GM19240 (cell line): Measurements from ENCODE around the gene PSMG3.

ENCODE experiments used
- DNase-seq: peaks from one replicate; pipeline ENCODE4 v3.0.0; 2011; ENCODE audit warnings: low spot score; ENCODE audit not compliant: insufficient read length

PSMG3 gene

DNA sequence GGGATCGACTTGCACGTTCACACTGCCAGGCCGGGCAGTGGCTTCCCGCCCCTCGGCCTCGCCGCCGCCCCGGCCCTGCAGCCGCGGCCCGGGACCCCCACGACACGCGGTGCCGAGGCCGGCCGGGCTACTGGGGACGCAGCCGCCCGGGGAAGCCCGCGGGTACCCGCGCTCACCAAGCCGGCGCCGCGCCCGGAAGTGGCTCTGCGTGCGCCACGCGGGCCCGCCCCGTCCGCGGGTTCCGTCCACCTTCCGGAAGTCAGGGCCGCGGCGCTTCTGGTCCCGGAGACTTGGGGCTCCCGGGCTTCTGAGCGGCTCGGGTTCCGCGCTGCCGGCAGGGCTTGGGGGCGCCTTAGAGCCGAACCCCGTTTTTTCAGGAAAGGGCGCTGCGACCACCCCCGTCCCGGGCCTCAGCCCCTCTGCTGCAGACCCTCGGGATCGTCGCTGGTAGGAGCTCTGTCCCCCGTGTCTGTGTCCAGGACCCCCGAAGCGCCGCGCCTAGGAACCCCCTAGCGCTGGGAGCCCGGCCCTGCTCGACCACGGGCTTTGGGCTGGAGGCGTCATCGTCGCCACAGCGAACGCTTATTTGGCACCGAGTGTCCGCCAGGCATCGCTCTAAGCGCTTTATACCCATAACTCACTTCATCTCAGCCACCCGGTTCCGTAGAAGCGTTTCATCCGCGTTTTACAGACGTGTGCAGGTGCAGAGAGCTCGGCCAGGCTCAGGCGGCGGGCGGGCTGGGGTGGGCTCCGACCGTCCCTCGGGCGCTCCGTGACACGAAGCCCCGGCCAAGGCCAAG, at the start of gene PSMG3:
PSMG3 (minus strand) TSS at position 200 of the 800 bp plus-strand sequence. CDS start 693 bp downstream, outside the sequence.
- DNase-seq: peak; percentile 98

- no peak for DNase-seq
These were observed 48.6 kb upstream of the PSMG3 start for GRCh38 chr7:1618475-1618874.

DNA sequence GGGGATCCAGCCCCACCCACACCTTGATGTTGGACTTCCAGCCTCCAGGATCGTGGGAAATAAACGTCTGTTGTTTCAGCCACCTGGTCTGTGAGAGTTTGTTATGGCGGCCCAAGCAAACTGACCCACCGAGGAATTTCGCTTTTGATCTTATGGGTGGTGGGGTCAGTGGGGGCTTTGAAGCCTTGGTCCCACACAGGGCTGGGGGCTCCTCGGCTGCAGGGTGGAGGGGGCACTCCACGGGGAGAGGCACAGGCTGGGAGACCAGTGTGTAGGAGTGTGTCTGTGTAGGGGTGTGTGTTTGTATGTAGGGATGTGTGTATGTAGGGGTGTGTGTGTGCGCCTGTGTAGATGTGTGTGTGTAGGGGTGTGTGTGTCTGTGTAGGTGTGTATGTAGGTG, 48.1 kb upstream of the PSMG3 start:
- no peak for DNase-seq

GRCh38 chr7:1616741-1617140, 46.9 kb upstream of the PSMG3 start:
- no peak for DNase-seq

- DNase-seq: no peak
These were observed 41.9 kb upstream of the PSMG3 start for GRCh38 chr7:1611708-1612241.

GRCh38 chr7:1610678-1611302, 41.0 kb upstream of the PSMG3 start:
- no peak for DNase-seq

DNA sequence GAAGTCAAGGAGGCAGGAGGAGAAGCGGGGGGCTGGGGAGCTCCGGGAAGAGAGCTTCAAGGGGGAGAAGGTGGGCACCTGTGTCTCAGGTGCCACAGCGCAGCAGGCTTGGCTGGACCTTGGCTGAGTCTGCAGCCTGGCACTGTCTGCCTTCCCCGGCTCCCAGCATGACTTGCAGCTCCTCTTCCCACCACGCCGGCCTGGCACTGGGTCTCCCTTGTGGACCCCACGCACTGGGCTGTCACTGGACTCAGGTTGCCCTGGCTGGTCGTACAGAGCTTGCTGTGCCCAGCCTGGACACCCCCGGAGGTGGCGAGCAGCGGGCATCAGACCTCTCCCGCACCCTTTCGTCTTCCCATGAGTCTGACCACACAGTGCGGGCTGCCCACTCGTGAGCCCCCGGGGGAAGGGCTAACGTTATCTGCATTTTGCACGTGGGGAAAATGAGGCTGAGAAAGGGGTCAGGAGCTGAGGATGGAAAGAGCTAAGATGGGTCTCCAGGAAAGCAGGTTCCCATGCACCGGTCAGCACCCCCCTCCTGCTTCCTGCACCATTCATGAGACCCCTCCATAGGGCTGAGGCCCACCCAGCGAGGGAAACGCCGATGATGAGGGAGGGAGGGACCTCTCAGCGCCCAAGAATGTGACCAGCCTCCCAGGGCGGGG, 40.3 kb upstream of the PSMG3 start:
- no peak for DNase-seq

DNA sequence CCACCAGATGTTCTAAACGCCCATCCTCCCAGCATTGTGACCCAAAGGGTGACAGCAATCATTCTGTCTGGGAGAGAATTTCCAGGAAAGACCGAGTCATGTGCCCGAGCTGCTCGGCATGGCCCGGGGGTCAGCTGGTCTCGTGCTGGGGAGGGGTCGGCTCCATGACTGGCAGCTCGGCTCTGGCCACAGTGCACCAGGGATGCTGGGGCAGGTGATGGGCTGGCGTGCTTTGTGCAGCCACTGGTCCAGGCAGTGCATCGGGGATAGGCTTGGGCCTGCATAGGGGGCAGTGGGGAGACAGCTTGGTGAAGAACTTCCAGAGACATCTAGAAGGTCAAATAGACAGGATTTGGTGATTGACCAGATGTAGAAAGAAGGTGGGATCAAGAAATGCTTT, 39.2 kb upstream of the PSMG3 start:
- no peak for DNase-seq

- no peak for DNase-seq
These were observed 38.5 kb upstream of the PSMG3 start for GRCh38 chr7:1608318-1608717.

GRCh38 chr7:1607696-1608095, 37.9 kb upstream of the PSMG3 start:
- no peak for DNase-seq

- DNase-seq: no peak
These were observed 37.2 kb upstream of the PSMG3 start for GRCh38 chr7:1607001-1607400.

GRCh38 chr7:1604383-1604782, 34.6 kb upstream of the PSMG3 start:
- no peak for DNase-seq

GRCh38 chr7:1603346-1604225, 33.8 kb upstream of the PSMG3 start:
- no peak for DNase-seq

- DNase-seq: no peak
These were observed 32.6 kb upstream of the PSMG3 start for GRCh38 chr7:1602386-1602785.

DNA sequence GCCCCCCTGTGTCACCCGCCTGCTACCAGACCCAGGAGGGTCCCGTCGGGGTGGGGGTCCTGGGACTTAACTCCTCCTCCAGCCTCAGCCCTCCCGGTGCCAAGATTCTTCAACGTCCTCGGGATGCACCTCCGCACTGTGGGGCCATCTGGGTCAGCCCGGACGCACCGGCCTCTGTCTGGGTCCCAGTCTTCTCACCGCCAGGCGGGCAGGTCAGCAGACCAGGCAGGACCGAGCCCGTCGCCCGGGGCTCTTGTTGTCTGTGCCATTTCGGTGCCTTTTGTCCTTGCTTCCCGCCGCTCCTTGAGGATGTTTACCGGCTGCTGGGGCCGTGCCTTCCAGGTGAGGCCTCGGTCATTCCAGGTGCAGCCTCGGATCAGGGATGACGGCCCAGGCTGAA, 32.1 kb upstream of the PSMG3 start:
- no peak for DNase-seq

- no peak for DNase-seq
These were observed 30.0 kb upstream of the PSMG3 start for GRCh38 chr7:1599640-1600395.

DNA sequence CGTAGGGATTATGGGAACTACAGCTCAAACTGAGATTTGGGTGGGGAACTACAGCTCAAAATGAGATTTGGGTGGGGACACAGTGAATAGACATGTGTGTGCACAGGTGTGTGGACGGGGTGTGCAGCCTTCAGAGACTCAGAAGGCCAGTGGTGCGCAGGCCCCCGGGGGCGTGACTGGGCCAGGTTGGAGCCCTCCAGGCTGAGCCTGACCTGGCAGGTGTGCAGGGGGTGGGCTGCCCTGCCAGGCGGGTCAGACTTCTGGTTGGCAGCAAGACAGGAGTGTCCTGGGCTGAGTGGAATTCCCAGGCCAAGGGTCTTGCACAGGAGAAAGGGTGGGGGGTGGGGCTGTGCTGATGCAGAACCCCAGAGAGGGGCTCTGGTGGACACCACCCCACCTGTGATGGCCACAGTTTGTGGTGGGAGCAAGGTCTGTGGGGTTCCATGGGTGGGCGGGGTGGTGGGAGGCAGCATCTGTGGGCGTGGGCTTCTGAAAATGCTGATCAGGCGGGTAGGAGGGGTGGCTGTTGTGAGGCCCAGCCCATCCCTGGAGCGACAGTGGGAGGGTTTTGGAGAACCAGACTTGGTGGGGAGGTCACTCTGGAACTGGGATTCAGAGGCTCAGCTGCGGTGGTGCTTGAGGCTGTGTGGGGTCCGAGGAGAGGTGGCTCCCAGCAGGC, 29.3 kb upstream of the PSMG3 start:
- DNase-seq: no peak

GRCh38 chr7:1598286-1598685, 28.5 kb upstream of the PSMG3 start:
- DNase-seq: no peak

DNA sequence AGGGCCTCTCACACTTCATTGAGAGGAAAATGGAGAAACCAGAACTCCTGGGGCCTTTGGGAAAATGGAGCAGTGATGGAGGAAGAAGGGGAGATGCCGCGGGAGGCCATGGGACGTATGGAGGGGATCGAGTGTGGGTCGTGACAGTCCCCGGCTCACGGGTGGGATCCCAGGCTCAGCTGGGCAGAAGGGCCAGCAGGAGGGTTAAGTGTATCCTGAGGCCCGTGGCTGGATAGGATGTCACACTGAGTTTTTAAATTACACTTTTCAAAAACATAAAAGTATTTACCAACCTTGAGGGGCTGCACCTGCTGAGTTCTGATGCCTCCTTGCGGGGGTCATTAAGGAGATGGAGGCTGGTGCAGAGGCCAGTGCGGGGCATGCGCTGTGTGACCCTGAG, 28.0 kb upstream of the PSMG3 start:
- no peak for DNase-seq
